IMR-90 (cell line): ENCODE data around the gene AKR1D1. TPM values are rescaled to one million over a fixed set of nuclear protein-coding genes. Genes with fewer than 3 reads are reported as not detected.

Experiments
- ATAC-seq: fragments of 200-7000 bp; cut with Tn5 transposase; 2 replicates; pipeline ENCODE4 v1.9.1; 2020; ENCODE audit warnings: low read depth, mild to moderate bottlenecking, moderate library complexity
- BruUV-seq: library from RNA; stranded (reverse); fragments of 400-500 nt; replicated peaks from 2 replicates; lab custom pipeline; 2021; lab: Mats Ljungman, UMichigan
- CTCF ChIA-PET: fragments of 300-600 bp; formaldehyde crosslinking; extraction: SDS; loops from one replicate; lab custom pipeline; 2021; ENCODE audit warnings: antibody characterized with exemption; lab: Yijun Ruan, JAX
- POLR2A ChIA-PET: fragments of 300-600 bp; sonication (Branson Sonifier 250); formaldehyde crosslinking; loops from one replicate; lab custom pipeline; 2022; ENCODE audit warnings: antibody characterized with exemption; ENCODE audit not compliant: unreplicated experiment; lab: Charles Lee
- DNase-seq: peaks from one replicate; pipeline ENCODE4 v3.0.0; 2013
- H2AFZ ChIP-seq: replicated peaks from 2 replicates; pipeline ENCODE3; 2013; ENCODE audit warnings: low read length, mild to moderate bottlenecking; ENCODE audit not compliant: poor library complexity
- H2AK5ac ChIP-seq: 2 replicates; pipeline ENCODE4 v1.6.1; 2013; ENCODE audit warnings: low read depth, low read length, inconsistent platforms
- H2AK9ac ChIP-seq: replicated peaks from 2 replicates; pipeline ENCODE3; 2013; ENCODE audit warnings: mild to moderate bottlenecking, low read depth, low read length, moderate library complexity; ENCODE audit not compliant: poor library complexity
- H2BK120ac ChIP-seq: 2 replicates; pipeline ENCODE4 v1.6.1; 2013; ENCODE audit warnings: low read depth, low read length, inconsistent platforms
- H2BK15ac ChIP-seq: 3 replicates; pipeline ENCODE4 v1.6.1; 2013; ENCODE audit warnings: low read depth, low read length, inconsistent platforms
- H2BK20ac ChIP-seq: 2 replicates; pipeline ENCODE4 v1.6.1; 2013; ENCODE audit warnings: low read depth, mild to moderate bottlenecking, inconsistent platforms, low read length, moderate library complexity
- H2BK5ac ChIP-seq: 2 replicates; pipeline ENCODE4 v1.6.1; 2013; ENCODE audit warnings: mild to moderate bottlenecking, low read depth, low read length, inconsistent platforms; ENCODE audit not compliant: poor library complexity, severe bottlenecking
- H3K14ac ChIP-seq: replicated peaks from 2 replicates; pipeline ENCODE4 v1.6.1; 2013; ENCODE audit warnings: low read depth, low read length, inconsistent platforms
- H3K18ac ChIP-seq: 2 replicates; pipeline ENCODE4 v1.6.1; 2013; ENCODE audit warnings: low read depth, low read length, control low read depth
- H3K23ac ChIP-seq: 2 replicates; pipeline ENCODE4 v1.6.1; 2013; ENCODE audit warnings: low read depth, low read length, inconsistent platforms
- H3K27ac ChIP-seq: 2 replicates; pipeline ENCODE4 v1.5.1; 2013; ENCODE audit warnings: mild to moderate bottlenecking, control low read depth, low read length; ENCODE audit not compliant: insufficient read depth
- H3K27me3 ChIP-seq: 2 replicates; pipeline ENCODE4 v1.6.1; 2013; ENCODE audit warnings: low read length; ENCODE audit not compliant: control insufficient read depth, insufficient read depth
- H3K36me3 ChIP-seq: 2 replicates; pipeline ENCODE4 v1.6.1; 2013; ENCODE audit warnings: low read length, mixed read lengths; ENCODE audit not compliant: control insufficient read depth, insufficient read depth
- H3K4ac ChIP-seq: 2 replicates; pipeline ENCODE4 v1.6.1; 2013; ENCODE audit warnings: low read depth, low read length, inconsistent platforms
- H3K4me1 ChIP-seq: 2 replicates; pipeline ENCODE4 v1.6.1; 2013; ENCODE audit warnings: low read length, mixed read lengths; ENCODE audit not compliant: control insufficient read depth, insufficient read depth
- H3K4me2 ChIP-seq: 2 replicates; pipeline ENCODE4 v1.6.1; 2013; ENCODE audit warnings: low read depth, mild to moderate bottlenecking, control low read depth, low read length, moderate library complexity
- H3K4me3 ChIP-seq: 2 replicates; pipeline ENCODE4 v1.5.1; 2013; ENCODE audit warnings: low read depth, mild to moderate bottlenecking, control low read depth, low read length, moderate library complexity; ENCODE audit not compliant: insufficient read depth
- H3K56ac ChIP-seq: 2 replicates; pipeline ENCODE4 v1.6.1; 2013; ENCODE audit warnings: low read length, inconsistent platforms; ENCODE audit not compliant: insufficient read depth; ENCODE audit errors: extremely low read depth
- H3K79me1 ChIP-seq, 2 experiments: 2 replicates each; pipeline ENCODE4 v1.6.1; 2013; ENCODE audit warnings: low read length in 2 of 2, inconsistent platforms in 1 of 2, low read depth in 1 of 2
- H3K9ac ChIP-seq: 2 replicates; pipeline ENCODE4 v1.6.1; 2013; ENCODE audit warnings: low read depth, low read length, control low read depth
- H3K9me1 ChIP-seq: 2 replicates; pipeline ENCODE4 v1.6.1; 2013; ENCODE audit warnings: low read length, inconsistent platforms; ENCODE audit not compliant: insufficient read depth
- H3K9me3 ChIP-seq: 2 replicates; pipeline ENCODE4 v1.6.1; 2013; ENCODE audit warnings: low read length; ENCODE audit not compliant: control insufficient read depth, insufficient read depth
- H4K20me1 ChIP-seq: 2 replicates; pipeline ENCODE4 v1.6.1; 2013; ENCODE audit warnings: low read length, inconsistent platforms; ENCODE audit not compliant: insufficient read depth
- H4K5ac ChIP-seq: 2 replicates; pipeline ENCODE4 v1.6.1; 2013; ENCODE audit warnings: mild to moderate bottlenecking, low read depth, low read length, control low read depth
- H4K8ac ChIP-seq, 2 experiments: 2 replicates each; pipeline ENCODE4 v1.6.1; 2013; ENCODE audit warnings: low read depth in 2 of 2, low read length in 2 of 2, control low read depth in 1 of 2, inconsistent platforms in 1 of 2
- H4K91ac ChIP-seq: 2 replicates; pipeline ENCODE4 v1.6.1; 2013; ENCODE audit warnings: low read depth, low read length, inconsistent platforms; ENCODE audit not compliant: insufficient read depth
- BHLHE40 ChIP-seq: fragments of 150-350 bp; IDR thresholded peaks from 2 replicates; pipeline ENCODE4 v1.6.1; 2016; ENCODE audit warnings: mild to moderate bottlenecking, low read depth, low read length
- CEBPB ChIP-seq: IDR thresholded peaks from 2 replicates; pipeline ENCODE4 v1.6.1; 2012; ENCODE audit warnings: low read depth, low read length, improper control_type of control experiment
- CHD1 ChIP-seq: IDR thresholded peaks from 2 replicates; pipeline ENCODE4 v1.6.1; 2012; ENCODE audit warnings: low read depth, low read length, improper control_type of control experiment
- CTCF ChIP-seq: conservative IDR thresholded peaks from 2 replicates; pipeline ENCODE4 v1.5.1; 2012; ENCODE audit warnings: mild to moderate bottlenecking, low read depth, low read length, improper control_type of control experiment
- ELK1 ChIP-seq: fragments of 150-350 bp; IDR thresholded peaks from 2 replicates; pipeline ENCODE4 v1.6.1; 2016; ENCODE audit warnings: low read depth, mild to moderate bottlenecking, low read length, moderate library complexity, borderline replicate concordance
- FOS ChIP-seq: fragments of 150-350 bp; IDR thresholded peaks from 2 replicates; pipeline ENCODE4 v1.6.1; 2016; ENCODE audit warnings: low read depth, low read length
- MAFK ChIP-seq: IDR thresholded peaks from 2 replicates; pipeline ENCODE4 v1.6.1; 2012; ENCODE audit warnings: low read depth, low read length, improper control_type of control experiment
- MAZ ChIP-seq: IDR thresholded peaks from 2 replicates; pipeline ENCODE4 v1.6.1; 2012; ENCODE audit warnings: low read depth, mild to moderate bottlenecking, low read length, improper control_type of control experiment, moderate library complexity, borderline replicate concordance
- MXI1 ChIP-seq: IDR thresholded peaks from 2 replicates; pipeline ENCODE4 v1.6.1; 2012; ENCODE audit warnings: low read depth, mild to moderate bottlenecking, low read length, moderate library complexity, borderline replicate concordance
- NFE2L2 ChIP-seq: fragments of 150-350 bp; IDR thresholded peaks from 2 replicates; pipeline ENCODE4 v1.6.1; 2016; ENCODE audit warnings: low read depth, mild to moderate bottlenecking, low read length
- POLR2A ChIP-seq: IDR thresholded peaks from 2 replicates; pipeline ENCODE4 v1.6.1; 2012; ENCODE audit warnings: mild to moderate bottlenecking, low read depth, low read length
- RAD21 ChIP-seq: IDR thresholded peaks from 2 replicates; pipeline ENCODE4 v1.6.1; 2012; ENCODE audit warnings: low read length, improper control_type of control experiment
- RFX5 ChIP-seq: IDR thresholded peaks from 2 replicates; pipeline ENCODE4 v1.8.0; 2012; ENCODE audit warnings: low read depth, mild to moderate bottlenecking, low read length, moderate library complexity
- SMC3 ChIP-seq: fragments of 150-350 bp; IDR thresholded peaks from 2 replicates; pipeline ENCODE4 v1.6.1; 2016; ENCODE audit warnings: low read depth, mild to moderate bottlenecking, antibody characterized with exemption, low read length, moderate library complexity
- USF2 ChIP-seq: fragments of 150-350 bp; IDR thresholded peaks from 2 replicates; pipeline ENCODE4 v1.6.1; 2017; ENCODE audit warnings: mild to moderate bottlenecking, antibody characterized with exemption, low read length, low read depth
- WGBS, 2 experiments: methylation state at CpG; one replicate each; pipeline versions ENCODE4 v1.1.5 to v1.1.7; 2013; ENCODE audit warnings: missing lambda C conversion rate in 2 of 2; ENCODE audit not compliant: insufficient read length in 1 of 2; ENCODE audit errors: extremely low coverage in 2 of 2; 5-methylcytosine and 5-hydroxymethylcytosine counted together
- dilution Hi-C: fragments of 300-500 bp; cut with HindIII; formaldehyde crosslinking; loops from one replicate; pipeline ENCODE4 v1.14.3; 2018; ENCODE audit warnings: low sequenced_read_pairs; ENCODE audit not compliant: unreplicated experiment
- in situ Hi-C: fragments of 300-500 bp; cut with MboI; formaldehyde crosslinking; loops from 3 replicates; pipeline ENCODE4 v1.14.3; 2019; ENCODE audit warnings: low sequenced_read_pairs, inconsistent platforms, mixed read lengths
- intact Hi-C: fragments of 100-400 bp; cut with micrococcal nuclease; formaldehyde crosslinking; loops from 2 replicates; pipeline ENCODE4 v1.10.0; 2022
- polyA plus RNA-seq, 3 experiments: library from polyadenylated mRNA; depleted of rRNA; stranded (reverse); fragments of >200 nt; gene quantifications; 2 replicates each; pipeline ENCODE4 v1.2.3, GENCODE V29; 2012; ENCODE audit warnings: low replicate concordance in 1 of 3
- total RNA-seq: library from RNA; depleted of rRNA; stranded (reverse); fragments of >200 nt; gene quantifications from 2 replicates; pipeline ENCODE4 v1.2.3, GENCODE V29; 2012

AKR1D1 gene
- total and polyA plus RNA-seq, 2 of the 4 experiments (the other 2 are of a cell fraction) = not detected

- H3K23ac ChIP-seq = no peak overlapping the region
- H2BK5ac ChIP-seq = no peak overlapping the region
- no peak overlapping the region for H3K9ac ChIP-seq
- no peaks in the 10 kb centered on the region for H3K79me1 ChIP-seq
- H3K27ac ChIP-seq = no peak overlapping the region
- no peak overlapping the region for H3K4ac ChIP-seq
- H3K27me3 ChIP-seq = no peaks in the 10 kb centered on the region
- H2BK120ac ChIP-seq = no peak overlapping the region
- H2AK9ac ChIP-seq = no peak overlapping the region
- no peak overlapping the region for H3K14ac ChIP-seq
- H3K9me1 ChIP-seq = no peaks in the 10 kb centered on the region
- in situ Hi-C loops = no loop called here
- no peak for TF ChIP-seq RFX5
- no peak for TF ChIP-seq MAZ
- TF ChIP-seq MXI1 = no peak
- TF ChIP-seq CTCF = no peak
- no peak for TF ChIP-seq CHD1
- TF ChIP-seq POLR2A = no peak
- TF ChIP-seq MAFK = no peak
- no peak for TF ChIP-seq CEBPB
- TF ChIP-seq ELK1 = no peak
- TF ChIP-seq SMC3 = no peak
- no peak for TF ChIP-seq NFE2L2
- TF ChIP-seq BHLHE40 = no peak
- TF ChIP-seq USF2 = no peak
- no peak for TF ChIP-seq RAD21
- TF ChIP-seq FOS = no peak
- ATAC-seq = no peak
- H4K91ac ChIP-seq = no peak overlapping the region
- H2AK5ac ChIP-seq = no peak overlapping the region
- CTCF ChIA-PET = no interaction called here
- H4K5ac ChIP-seq = no peak overlapping the region
- no peak overlapping the region for H3K56ac ChIP-seq
- H3K18ac ChIP-seq = no peak overlapping the region
- no peak overlapping the region for H3K4me3 ChIP-seq
- no peaks in the 10 kb centered on the region for H3K36me3 ChIP-seq
- H4K20me1 ChIP-seq = no peaks in the 10 kb centered on the region
- no peak for DNase-seq
- dilution Hi-C loops = no loop called here
- no peak overlapping the region for H4K8ac ChIP-seq
- no TSS peak for BruUV-seq
- no peak overlapping the region for H2BK15ac ChIP-seq
- no peak overlapping the region for H3K4me2 ChIP-seq
- no peak overlapping the region for H2BK20ac ChIP-seq
- no CpG with 5 or more reads among the region's 5 CpGs for WGBS, 2 experiments
- intact Hi-C loops = no loop called here
- H2AFZ ChIP-seq = no peak overlapping the region
- no peaks in the 10 kb centered on the region for H3K4me1 ChIP-seq
- H3K9me3 ChIP-seq = no peaks in the 10 kb centered on the region
- POLR2A ChIA-PET = no interaction called here
Observed at GRCh38 chr7:138086563-138087270, 10.5 kb downstream of the AKR1D1 start.
